Ishikawa (cell line): ENCODE measurements around the gene ZMPSTE24.

ENCODE experiments used
- CEBPB ChIP-seq: IDR thresholded peaks from 2 replicates; pipeline ENCODE4 v1.6.1; 2012
- CREB1 ChIP-seq: IDR thresholded peaks from 2 replicates; pipeline ENCODE4 v1.6.1; 2012; ENCODE audit warnings: low read depth
- EGR1 ChIP-seq: IDR thresholded peaks from 2 replicates; pipeline ENCODE4 v1.6.1; 2012
- EP300 ChIP-seq: IDR thresholded peaks from 2 replicates; pipeline ENCODE4 v1.6.1; 2012; ENCODE audit warnings: borderline replicate concordance
- FOXM1 ChIP-seq: IDR thresholded peaks from 2 replicates; pipeline ENCODE4 v1.6.1; 2012; ENCODE audit warnings: low read depth, borderline replicate concordance
- NFIC ChIP-seq: IDR thresholded peaks from 2 replicates; pipeline ENCODE4 v1.6.1; 2012
- RAD21 ChIP-seq: IDR thresholded peaks from 2 replicates; pipeline ENCODE4 v1.6.1; 2012; ENCODE audit warnings: low read depth
- TAF1 ChIP-seq: IDR thresholded peaks from 2 replicates; pipeline ENCODE4 v1.6.1; 2012; ENCODE audit warnings: low read depth, mild to moderate bottlenecking
- TCF12 ChIP-seq: IDR thresholded peaks from 2 replicates; pipeline ENCODE4 v1.6.1; 2012; ENCODE audit warnings: low read depth
- TEAD4 ChIP-seq: IDR thresholded peaks from 2 replicates; pipeline ENCODE4 v1.6.1; 2012
- YY1 ChIP-seq: IDR thresholded peaks from 2 replicates; pipeline ENCODE4 v1.6.1; 2012; ENCODE audit warnings: low read depth
- ZBTB7A ChIP-seq: IDR thresholded peaks from 2 replicates; pipeline ENCODE4 v1.6.1; 2012; ENCODE audit warnings: low read depth
- TF ChIP-seq, protein P1 (sequence below): IDR thresholded peaks from 2 replicates; pipeline ENCODE4 v1.6.1; 2012
- TF ChIP-seq, protein P2 (sequence below): IDR thresholded peaks from 2 replicates; pipeline ENCODE4 v1.6.1; 2012
- TF ChIP-seq, protein P3 (sequence below): IDR thresholded peaks from 2 replicates; pipeline ENCODE4 v1.6.1; 2012; ENCODE audit warnings: low read depth, mild to moderate bottlenecking

ZMPSTE24 gene

DNA sequence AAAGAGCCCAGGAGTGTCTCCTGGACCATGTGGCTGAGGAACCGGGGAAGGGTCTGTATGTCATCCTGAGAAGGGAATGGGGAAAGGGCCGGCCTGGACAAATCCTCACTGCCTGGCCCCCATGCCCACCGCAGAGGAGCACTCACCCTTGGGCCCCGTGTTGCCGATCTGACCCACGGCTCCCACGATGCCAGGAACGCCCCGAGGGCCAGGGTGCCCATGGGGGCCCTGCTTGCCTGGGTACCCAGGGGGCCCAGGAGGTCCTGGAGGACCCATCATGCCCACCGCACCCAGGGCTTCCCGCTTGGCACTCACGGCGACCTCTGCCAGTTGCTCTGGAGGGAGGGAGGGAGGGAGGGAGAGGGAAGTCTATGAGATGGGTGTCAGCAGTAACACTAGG, 44.4 kb downstream of the ZMPSTE24 start:
- TF ChIP-seq, protein P1, sequence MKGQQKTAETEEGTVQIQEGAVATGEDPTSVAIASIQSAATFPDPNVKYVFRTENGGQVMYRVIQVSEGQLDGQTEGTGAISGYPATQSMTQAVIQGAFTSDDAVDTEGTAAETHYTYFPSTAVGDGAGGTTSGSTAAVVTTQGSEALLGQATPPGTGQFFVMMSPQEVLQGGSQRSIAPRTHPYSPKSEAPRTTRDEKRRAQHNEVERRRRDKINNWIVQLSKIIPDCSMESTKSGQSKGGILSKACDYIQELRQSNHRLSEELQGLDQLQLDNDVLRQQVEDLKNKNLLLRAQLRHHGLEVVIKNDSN, result no peak
- TF ChIP-seq NFIC (no peak), CEBPB (no peak), ZBTB7A (no peak), YY1 (no peak)
- TF ChIP-seq, protein P2, sequence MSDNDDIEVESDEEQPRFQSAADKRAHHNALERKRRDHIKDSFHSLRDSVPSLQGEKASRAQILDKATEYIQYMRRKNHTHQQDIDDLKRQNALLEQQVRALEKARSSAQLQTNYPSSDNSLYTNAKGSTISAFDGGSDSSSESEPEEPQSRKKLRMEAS, result no peak

DNA sequence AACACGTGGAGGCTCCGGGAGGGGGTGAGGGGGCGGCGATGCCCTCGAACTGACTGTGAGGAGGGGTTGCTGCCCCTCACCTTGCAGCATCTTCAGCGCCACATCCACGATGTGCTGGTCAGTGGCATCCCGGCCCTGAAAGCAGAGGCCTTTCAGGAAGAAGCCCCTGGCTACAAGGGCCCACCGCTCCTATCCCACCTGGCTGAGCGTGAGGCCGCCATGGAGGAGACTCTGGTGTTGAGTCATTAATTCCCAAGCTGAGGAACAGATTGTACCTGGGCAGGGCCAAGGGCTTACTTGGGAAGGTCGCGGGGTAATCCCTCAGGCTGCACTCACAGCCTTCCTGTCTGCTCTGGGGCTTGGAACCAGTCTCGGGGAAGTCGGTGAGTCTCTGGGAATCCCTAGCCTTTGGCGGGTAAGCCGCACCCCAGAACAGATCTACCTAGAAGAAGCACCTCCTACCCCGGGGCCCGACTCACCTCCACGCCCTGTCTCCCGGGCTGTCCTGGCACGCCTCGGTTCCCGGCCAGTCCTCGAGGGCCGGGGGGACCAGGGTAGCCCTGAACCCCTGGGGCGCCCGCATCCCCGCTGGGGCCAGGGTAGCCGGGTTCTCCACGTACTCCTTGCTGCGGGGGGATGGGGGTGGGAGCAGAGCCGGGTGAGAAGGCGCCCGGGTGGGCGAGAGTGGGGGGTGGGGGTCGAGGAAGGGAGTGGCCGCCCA, 45.2 kb downstream of the ZMPSTE24 start:
- no peak for TF ChIP-seq CREB1
- no peak for TF ChIP-seq CEBPB
- no peak for TF ChIP-seq RAD21
- TF ChIP-seq, protein P3, sequence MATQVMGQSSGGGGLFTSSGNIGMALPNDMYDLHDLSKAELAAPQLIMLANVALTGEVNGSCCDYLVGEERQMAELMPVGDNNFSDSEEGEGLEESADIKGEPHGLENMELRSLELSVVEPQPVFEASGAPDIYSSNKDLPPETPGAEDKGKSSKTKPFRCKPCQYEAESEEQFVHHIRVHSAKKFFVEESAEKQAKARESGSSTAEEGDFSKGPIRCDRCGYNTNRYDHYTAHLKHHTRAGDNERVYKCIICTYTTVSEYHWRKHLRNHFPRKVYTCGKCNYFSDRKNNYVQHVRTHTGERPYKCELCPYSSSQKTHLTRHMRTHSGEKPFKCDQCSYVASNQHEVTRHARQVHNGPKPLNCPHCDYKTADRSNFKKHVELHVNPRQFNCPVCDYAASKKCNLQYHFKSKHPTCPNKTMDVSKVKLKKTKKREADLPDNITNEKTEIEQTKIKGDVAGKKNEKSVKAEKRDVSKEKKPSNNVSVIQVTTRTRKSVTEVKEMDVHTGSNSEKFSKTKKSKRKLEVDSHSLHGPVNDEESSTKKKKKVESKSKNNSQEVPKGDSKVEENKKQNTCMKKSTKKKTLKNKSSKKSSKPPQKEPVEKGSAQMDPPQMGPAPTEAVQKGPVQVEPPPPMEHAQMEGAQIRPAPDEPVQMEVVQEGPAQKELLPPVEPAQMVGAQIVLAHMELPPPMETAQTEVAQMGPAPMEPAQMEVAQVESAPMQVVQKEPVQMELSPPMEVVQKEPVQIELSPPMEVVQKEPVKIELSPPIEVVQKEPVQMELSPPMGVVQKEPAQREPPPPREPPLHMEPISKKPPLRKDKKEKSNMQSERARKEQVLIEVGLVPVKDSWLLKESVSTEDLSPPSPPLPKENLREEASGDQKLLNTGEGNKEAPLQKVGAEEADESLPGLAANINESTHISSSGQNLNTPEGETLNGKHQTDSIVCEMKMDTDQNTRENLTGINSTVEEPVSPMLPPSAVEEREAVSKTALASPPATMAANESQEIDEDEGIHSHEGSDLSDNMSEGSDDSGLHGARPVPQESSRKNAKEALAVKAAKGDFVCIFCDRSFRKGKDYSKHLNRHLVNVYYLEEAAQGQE, result no peak
- no peak for TF ChIP-seq YY1
- TF ChIP-seq, protein P1, result no peak
- TF ChIP-seq TEAD4, result no peak
- TF ChIP-seq EGR1, result no peak
- no peak for TF ChIP-seq ZBTB7A
- no peak for TF ChIP-seq EP300
- TF ChIP-seq TAF1, result no peak
- no peak for TF ChIP-seq TCF12

DNA sequence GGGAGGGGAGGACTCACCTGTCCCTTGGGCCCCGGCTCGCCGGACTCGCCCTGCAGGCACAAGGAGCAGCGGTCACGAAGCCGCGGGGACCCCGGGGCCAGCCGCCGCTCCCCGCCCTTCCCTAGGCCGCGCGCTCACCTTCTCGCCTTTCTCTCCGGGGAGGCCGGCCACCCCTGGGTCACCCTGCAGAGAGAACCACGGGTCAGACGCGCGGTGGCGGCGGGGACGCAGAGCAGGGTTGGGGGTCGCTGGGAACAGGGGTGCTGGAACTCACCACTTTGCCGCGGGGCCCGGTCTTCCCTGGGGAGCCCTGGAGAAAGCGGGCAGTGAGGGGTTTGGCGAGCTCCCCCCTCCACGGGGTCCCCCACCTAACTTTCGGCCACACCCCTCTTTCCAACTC, 45.8 kb downstream of the ZMPSTE24 start:
- TF ChIP-seq RAD21 (no peak), CEBPB (no peak), EGR1 (no peak), NFIC (no peak), FOXM1 (no peak), YY1 (no peak), EP300 (no peak), CREB1 (no peak), TAF1 (no peak), TCF12 (no peak), TEAD4 (no peak), ZBTB7A (no peak)
- TF ChIP-seq, protein P2, result no peak
- TF ChIP-seq, protein P3, result no peak
- TF ChIP-seq, protein P1, result no peak

DNA sequence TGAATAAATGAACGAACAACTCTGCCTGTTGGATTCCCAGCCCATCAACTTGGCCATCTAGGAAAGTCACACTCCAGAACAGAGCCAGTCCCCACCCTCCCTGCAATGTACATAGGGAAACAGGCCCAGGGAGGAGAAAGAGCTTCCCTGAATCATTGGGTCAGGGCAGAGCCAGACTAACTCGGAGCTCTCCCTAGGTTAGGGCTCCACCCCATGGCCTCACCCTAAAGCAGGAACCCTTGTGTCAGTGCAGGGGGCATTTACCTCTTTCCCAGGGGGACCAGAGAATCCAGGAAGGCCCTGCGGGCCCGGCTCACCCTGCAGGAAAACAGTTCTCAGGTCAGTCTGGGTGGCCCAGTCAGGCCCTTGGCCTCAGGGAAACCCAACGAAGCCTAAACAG, 47.4 kb downstream of the ZMPSTE24 start:
- TF ChIP-seq, protein P3, result no peak
- no peak for TF ChIP-seq EP300
- peak; percentile 55 for TF ChIP-seq RAD21
- TF ChIP-seq, protein P1, result no peak
